Measurements from ENCODE around the gene AIG1.
"Not testable (repeated sequence)": the region's sequence is repeated elsewhere in the genome, so short reads cannot be mapped to it uniquely, and the experiment has no call there.

The AIG1 gene

GRCh38 chr6:143301188-143301587, 240.5 kb downstream of the AIG1 start:
- no peak for DNase-seq
- Histone ChIP-seq H3K27me3 (replicated peaks in 2 of 5; ENCODE audit: control insufficient read depth in 4 of 5, insufficient read depth in 5 of 5, low read length in 4 of 5) (no peaks in the 10 kb centered on the region), H3K9me3 (ENCODE audit: control extremely low read depth in 1 of 5, control insufficient read depth in 4 of 5, insufficient read depth in 2 of 5, low read depth in 1 of 5, low read length in 4 of 5) (no peaks in the 10 kb centered on the region), H3K4me3 (ENCODE audit: control insufficient read depth in 1 of 7, extremely low read depth in 1 of 7, insufficient read depth in 4 of 7, low read depth in 2 of 7, low read length in 6 of 7) (no peak overlapping the region), H3K27ac (ENCODE audit: insufficient read depth in 1 of 2, low read depth in 1 of 2, low read length in 2 of 2, poor library complexity in 1 of 2, severe bottlenecking in 2 of 2) (no peak overlapping the region), H3K36me3 (ENCODE audit: control insufficient read depth in 4 of 4, insufficient read depth in 4 of 4, low read length in 3 of 4) (no peaks in the 10 kb centered on the region), H3K4me1 (ENCODE audit: control extremely low read depth in 1 of 4, control insufficient read depth in 4 of 4, insufficient read depth in 4 of 4, low read length in 3 of 4) (no peaks in the 10 kb centered on the region)
- ChIA-PET CTCF (no interaction called here), POLR2A (no interaction called here)
- 100% methylated on average over 3 of the region's 4 CpGs for WGBS (ENCODE audit: insufficient coverage)

- H3K4me3 ChIP-seq (ENCODE audit: control insufficient read depth in 1 of 7, extremely low read depth in 1 of 7, insufficient read depth in 4 of 7, low read depth in 2 of 7, low read length in 6 of 7); DNase-seq; H3K27ac ChIP-seq (ENCODE audit: insufficient read depth in 1 of 2, low read depth in 1 of 2, low read length in 2 of 2, poor library complexity in 1 of 2, severe bottlenecking in 2 of 2); H3K27me3 ChIP-seq (replicated peaks in 2 of 5; ENCODE audit: control insufficient read depth in 4 of 5, insufficient read depth in 5 of 5, low read length in 4 of 5); H3K36me3 ChIP-seq (ENCODE audit: control insufficient read depth in 4 of 4, insufficient read depth in 4 of 4, low read length in 3 of 4); H3K4me1 ChIP-seq (ENCODE audit: control extremely low read depth in 1 of 4, control insufficient read depth in 4 of 4, insufficient read depth in 4 of 4, low read length in 3 of 4); POLR2A ChIA-PET; CTCF ChIA-PET: not testable (repeated sequence)
- 100% methylated on average over 5 of the region's 10 CpGs for WGBS (ENCODE audit: insufficient coverage)
- peaks cover 0 to 12% (median 0%) of the 10 kb centered on the region in 5 experiments for H3K9me3 ChIP-seq (ENCODE audit: control extremely low read depth in 1 of 5, control insufficient read depth in 4 of 5, insufficient read depth in 2 of 5, low read depth in 1 of 5, low read length in 4 of 5)
Observed at GRCh38 chr6:143307760-143308159, 247.1 kb downstream of the AIG1 start.

- DNase-seq, result no peak
- Histone ChIP-seq H3K27ac (ENCODE audit: insufficient read depth in 1 of 2, low read depth in 1 of 2, low read length in 2 of 2, poor library complexity in 1 of 2, severe bottlenecking in 2 of 2) (no peak overlapping the region), H3K4me1 (ENCODE audit: control extremely low read depth in 1 of 4, control insufficient read depth in 4 of 4, insufficient read depth in 4 of 4, low read length in 3 of 4) (no peaks in the 10 kb centered on the region), H3K4me3 (ENCODE audit: control insufficient read depth in 1 of 7, extremely low read depth in 1 of 7, insufficient read depth in 4 of 7, low read depth in 2 of 7, low read length in 6 of 7) (no peak overlapping the region), H3K36me3 (ENCODE audit: control insufficient read depth in 4 of 4, insufficient read depth in 4 of 4, low read length in 3 of 4) (no peaks in the 10 kb centered on the region), H3K27me3 (replicated peaks in 2 of 5; ENCODE audit: control insufficient read depth in 4 of 5, insufficient read depth in 5 of 5, low read length in 4 of 5) (no peaks in the 10 kb centered on the region), H3K9me3 (ENCODE audit: control extremely low read depth in 1 of 5, control insufficient read depth in 4 of 5, insufficient read depth in 2 of 5, low read depth in 1 of 5, low read length in 4 of 5) (peaks cover 0 to 22% (median 0%) of the 10 kb centered on the region in 5 experiments)
- POLR2A ChIA-PET, result no interaction called here
- WGBS (ENCODE audit: insufficient coverage), result 97% methylated on average over 3 of the region's 4 CpGs
- CTCF ChIA-PET, result no interaction called here
Observed at GRCh38 chr6:143313163-143313562, 252.5 kb downstream of the AIG1 start.

GRCh38 chr6:143321491-143322086, 260.9 kb downstream of the AIG1 start:
- Histone ChIP-seq H3K4me1 (ENCODE audit: control extremely low read depth in 1 of 4, control insufficient read depth in 4 of 4, insufficient read depth in 4 of 4, low read length in 3 of 4) (peaks cover 0 to 15% (median 2%) of the 10 kb centered on the region in 4 experiments), H3K27ac (ENCODE audit: insufficient read depth in 1 of 2, low read depth in 1 of 2, low read length in 2 of 2, poor library complexity in 1 of 2, severe bottlenecking in 2 of 2) (peak overlapping the region; percentile 40 to 46), H3K4me3 (ENCODE audit: control insufficient read depth in 1 of 7, extremely low read depth in 1 of 7, insufficient read depth in 4 of 7, low read depth in 2 of 7, low read length in 6 of 7) (no peak overlapping the region), H3K36me3 (ENCODE audit: control insufficient read depth in 4 of 4, insufficient read depth in 4 of 4, low read length in 3 of 4) (no peaks in the 10 kb centered on the region), H3K27me3 (replicated peaks in 2 of 5; ENCODE audit: control insufficient read depth in 4 of 5, insufficient read depth in 5 of 5, low read length in 4 of 5) (no peaks in the 10 kb centered on the region), H3K9me3 (ENCODE audit: control extremely low read depth in 1 of 5, control insufficient read depth in 4 of 5, insufficient read depth in 2 of 5, low read depth in 1 of 5, low read length in 4 of 5) (no peaks in the 10 kb centered on the region)
- ChIA-PET POLR2A (no interaction called here), CTCF (no interaction called here)
- DNase-seq, result peak in 2 of 3 donors; percentile 55 to 58
- WGBS (ENCODE audit: insufficient coverage), result 8% methylated on average over 3 of the region's 5 CpGs

DNA sequence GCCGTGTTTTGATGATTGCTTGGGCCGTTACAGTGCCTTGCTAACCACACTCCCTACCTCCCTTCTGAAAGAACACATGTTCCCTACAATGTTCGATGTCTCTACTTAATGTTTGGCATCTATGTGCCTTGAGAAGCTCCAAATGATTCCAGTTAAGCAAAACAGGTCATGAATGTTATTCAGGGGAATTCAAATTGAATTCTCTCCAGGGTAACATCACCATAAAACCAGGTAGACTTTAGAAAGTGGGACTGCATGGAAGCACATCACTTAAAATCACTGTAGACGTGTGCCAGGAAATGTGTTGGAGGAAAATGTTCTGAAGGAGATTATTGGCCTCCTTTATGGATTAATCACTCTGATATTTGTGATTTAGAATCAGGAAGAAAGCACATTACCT, 261.7 kb downstream of the AIG1 start:
- Histone ChIP-seq H3K27me3 (replicated peaks in 2 of 5; ENCODE audit: control insufficient read depth in 4 of 5, insufficient read depth in 5 of 5, low read length in 4 of 5) (no peaks in the 10 kb centered on the region), H3K4me3 (ENCODE audit: control insufficient read depth in 1 of 7, extremely low read depth in 1 of 7, insufficient read depth in 4 of 7, low read depth in 2 of 7, low read length in 6 of 7) (no peak overlapping the region), H3K4me1 (ENCODE audit: control extremely low read depth in 1 of 4, control insufficient read depth in 4 of 4, insufficient read depth in 4 of 4, low read length in 3 of 4) (peaks cover 0 to 15% (median 2%) of the 10 kb centered on the region in 4 experiments), H3K27ac (ENCODE audit: insufficient read depth in 1 of 2, low read depth in 1 of 2, low read length in 2 of 2, poor library complexity in 1 of 2, severe bottlenecking in 2 of 2) (no peak overlapping the region), H3K9me3 (ENCODE audit: control extremely low read depth in 1 of 5, control insufficient read depth in 4 of 5, insufficient read depth in 2 of 5, low read depth in 1 of 5, low read length in 4 of 5) (no peaks in the 10 kb centered on the region), H3K36me3 (ENCODE audit: control insufficient read depth in 4 of 4, insufficient read depth in 4 of 4, low read length in 3 of 4) (no peaks in the 10 kb centered on the region)
- WGBS (ENCODE audit: insufficient coverage), result 20% methylated on average over 1 of the region's 4 CpGs
- ChIA-PET POLR2A (no interaction called here), CTCF (no interaction called here)
- DNase-seq, result peak in 2 of 3 donors; percentile 28 to 49

- peaks cover 0 to 15% (median 2%) of the 10 kb centered on the region in 4 experiments for H3K4me1 ChIP-seq (ENCODE audit: control extremely low read depth in 1 of 4, control insufficient read depth in 4 of 4, insufficient read depth in 4 of 4, low read length in 3 of 4)
- ChIA-PET POLR2A (no interaction called here), CTCF (interaction anchor here (1.1 kb wide), 1 partner anchor 14 kb away, joined by 3 read pairs; no protein-coding TSS in a partner anchor)
- no peaks in the 10 kb centered on the region for H3K27me3 ChIP-seq (replicated peaks in 2 of 5; ENCODE audit: control insufficient read depth in 4 of 5, insufficient read depth in 5 of 5, low read length in 4 of 5)
- H3K4me3 ChIP-seq (ENCODE audit: control insufficient read depth in 1 of 7, extremely low read depth in 1 of 7, insufficient read depth in 4 of 7, low read depth in 2 of 7, low read length in 6 of 7), result no peak overlapping the region
- H3K9me3 ChIP-seq (ENCODE audit: control extremely low read depth in 1 of 5, control insufficient read depth in 4 of 5, insufficient read depth in 2 of 5, low read depth in 1 of 5, low read length in 4 of 5), result no peaks in the 10 kb centered on the region
- DNase-seq, result peak in 2 of 3 donors; percentile 18 to 38
- no CpG with 5 or more reads among the region's 3 CpGs for WGBS (ENCODE audit: insufficient coverage)
- no peak overlapping the region for H3K27ac ChIP-seq (ENCODE audit: insufficient read depth in 1 of 2, low read depth in 1 of 2, low read length in 2 of 2, poor library complexity in 1 of 2, severe bottlenecking in 2 of 2)
- no peaks in the 10 kb centered on the region for H3K36me3 ChIP-seq (ENCODE audit: control insufficient read depth in 4 of 4, insufficient read depth in 4 of 4, low read length in 3 of 4)
Observed at GRCh38 chr6:143323729-143324470, 263.2 kb downstream of the AIG1 start.

- no peak overlapping the region for H3K27ac ChIP-seq (ENCODE audit: insufficient read depth in 1 of 2, low read depth in 1 of 2, low read length in 2 of 2, poor library complexity in 1 of 2, severe bottlenecking in 2 of 2)
Observed at GRCh38 chr6:143325379-143326140, 264.9 kb downstream of the AIG1 start.

More at GRCh38 chr6:143325379-143326140, 264.9 kb downstream of the AIG1 start:
- ChIA-PET POLR2A (no interaction called here), CTCF (interaction anchor here (1.1 to 1.9 kb wide), 2 partner anchors 12 kb away, joined by 3 to 4 read pairs; no protein-coding TSS in a partner anchor)
- WGBS (ENCODE audit: insufficient coverage), result 100% methylated on average over 1 of the region's 1 CpG
- no peaks in the 10 kb centered on the region for H3K27me3 ChIP-seq (replicated peaks in 2 of 5; ENCODE audit: control insufficient read depth in 4 of 5, insufficient read depth in 5 of 5, low read length in 4 of 5)
- no peaks in the 10 kb centered on the region for H3K9me3 ChIP-seq (ENCODE audit: control extremely low read depth in 1 of 5, control insufficient read depth in 4 of 5, insufficient read depth in 2 of 5, low read depth in 1 of 5, low read length in 4 of 5)
- H3K36me3 ChIP-seq (ENCODE audit: control insufficient read depth in 4 of 4, insufficient read depth in 4 of 4, low read length in 3 of 4), result no peaks in the 10 kb centered on the region
- no peak for DNase-seq
- H3K4me1 ChIP-seq (ENCODE audit: control extremely low read depth in 1 of 4, control insufficient read depth in 4 of 4, insufficient read depth in 4 of 4, low read length in 3 of 4), result peaks cover 0 to 15% (median 2%) of the 10 kb centered on the region in 4 experiments
- H3K4me3 ChIP-seq (ENCODE audit: control insufficient read depth in 1 of 7, extremely low read depth in 1 of 7, insufficient read depth in 4 of 7, low read depth in 2 of 7, low read length in 6 of 7), result no peak overlapping the region

Measured in common myeloid progenitor, CD34-positive (primary cell).